Hepatocyte (in vitro differentiated cells): ENCODE results near the gene SSPN. TPM values are rescaled to one million over a fixed set of nuclear protein-coding genes. Genes with fewer than 3 reads are reported as not detected.

ENCODE experiments used
- DNase-seq: peaks from one replicate; pipeline ENCODE4 v3.0.0-alpha.2; 2016; ENCODE audit warnings: low spot score
- H2AFZ ChIP-seq: fragments of 200-600 bp; sonication (generic); 2 replicates; pipeline ENCODE4 v1.6.0; 2016; ENCODE audit warnings: antibody characterized with exemption, mild to moderate bottlenecking
- H3K27ac ChIP-seq: fragments of 200-600 bp; sonication (generic); 2 replicates; pipeline ENCODE4 v1.5.1; 2016; ENCODE audit warnings: mild to moderate bottlenecking
- H3K27me3 ChIP-seq: fragments of 200-600 bp; sonication (generic); 2 replicates; pipeline ENCODE4 v1.6.1; 2016
- H3K36me3 ChIP-seq: fragments of 200-600 bp; sonication (generic); replicated peaks from 2 replicates; pipeline ENCODE4 v1.5.1; 2016; ENCODE audit warnings: low read depth; ENCODE audit not compliant: insufficient read depth
- H3K4me1 ChIP-seq: fragments of 200-600 bp; sonication (generic); 2 replicates; pipeline ENCODE4 v1.5.1; 2016; ENCODE audit warnings: mild to moderate bottlenecking, moderate library complexity; ENCODE audit not compliant: insufficient read depth
- H3K4me2 ChIP-seq: fragments of 200-600 bp; sonication (generic); 2 replicates; pipeline ENCODE4 v1.6.0; 2016
- H3K4me3 ChIP-seq: fragments of 200-600 bp; sonication (generic); 2 replicates; pipeline ENCODE4 v1.5.1; 2016; ENCODE audit warnings: mild to moderate bottlenecking
- H3K79me2 ChIP-seq: fragments of 200-600 bp; sonication (generic); 2 replicates; pipeline ENCODE4 v1.6.0; 2017; ENCODE audit warnings: mild to moderate bottlenecking
- H3K9me2 ChIP-seq: fragments of 200-600 bp; sonication (generic); replicated peaks from 2 replicates; pipeline ENCODE4 v1.6.0; 2017; ENCODE audit warnings: mild to moderate bottlenecking; ENCODE audit not compliant: insufficient read depth
- H3K9me3 ChIP-seq: fragments of 200-600 bp; sonication (generic); 2 replicates; pipeline ENCODE4 v1.5.1; 2016; ENCODE audit warnings: low read depth, mild to moderate bottlenecking
- H4K20me1 ChIP-seq: fragments of 200-600 bp; sonication (generic); 2 replicates; pipeline ENCODE4 v1.6.0; 2016; ENCODE audit warnings: mild to moderate bottlenecking; ENCODE audit not compliant: insufficient read depth, poor library complexity, severe bottlenecking
- CTCF ChIP-seq: fragments of 200-600 bp; sonication (generic); IDR thresholded peaks from 2 replicates; pipeline ENCODE4 v1.5.1; 2016; ENCODE audit warnings: antibody characterized with exemption, mild to moderate bottlenecking; ENCODE audit not compliant: poor library complexity
- EZH2 ChIP-seq: fragments of 200-600 bp; sonication (generic); IDR thresholded peaks from 2 replicates; pipeline ENCODE4 v1.6.1; 2016; ENCODE audit warnings: antibody characterized with exemption, mild to moderate bottlenecking, borderline replicate concordance
- EZH2phosphoT487 ChIP-seq: fragments of 200-600 bp; sonication (generic); IDR thresholded peaks from one replicate; pipeline ENCODE4 v1.6.1; 2018; ENCODE audit warnings: antibody characterized with exemption, mild to moderate bottlenecking, low read depth, moderate library complexity; ENCODE audit not compliant: unreplicated experiment, severe bottlenecking
- WGBS: methylation state at CpG from one replicate; pipeline ENCODE4 v1.1.6; 2016; ENCODE audit warnings: low lambda C conversion rate; ENCODE audit errors: missing lambda C conversion rate; 5-methylcytosine and 5-hydroxymethylcytosine counted together
- polyA plus RNA-seq: library from polyadenylated mRNA; unstranded; fragments of >200 nt; fragmentation: Nextera tagmentation; extraction: Ambion mirVana; gene quantifications from 2 replicates; pipeline ENCODE4 v1.2.1, GENCODE V29; 2016
- total RNA-seq: library from RNA; depleted of rRNA; stranded (reverse); fragments of >200 nt; gene quantifications from 2 replicates; pipeline ENCODE4 v1.2.3, GENCODE V29; 2014

SSPN gene
- total and polyA plus RNA-seq, 2 experiments from 2014 or later = 1.7 to 12.5 TPM

DNA sequence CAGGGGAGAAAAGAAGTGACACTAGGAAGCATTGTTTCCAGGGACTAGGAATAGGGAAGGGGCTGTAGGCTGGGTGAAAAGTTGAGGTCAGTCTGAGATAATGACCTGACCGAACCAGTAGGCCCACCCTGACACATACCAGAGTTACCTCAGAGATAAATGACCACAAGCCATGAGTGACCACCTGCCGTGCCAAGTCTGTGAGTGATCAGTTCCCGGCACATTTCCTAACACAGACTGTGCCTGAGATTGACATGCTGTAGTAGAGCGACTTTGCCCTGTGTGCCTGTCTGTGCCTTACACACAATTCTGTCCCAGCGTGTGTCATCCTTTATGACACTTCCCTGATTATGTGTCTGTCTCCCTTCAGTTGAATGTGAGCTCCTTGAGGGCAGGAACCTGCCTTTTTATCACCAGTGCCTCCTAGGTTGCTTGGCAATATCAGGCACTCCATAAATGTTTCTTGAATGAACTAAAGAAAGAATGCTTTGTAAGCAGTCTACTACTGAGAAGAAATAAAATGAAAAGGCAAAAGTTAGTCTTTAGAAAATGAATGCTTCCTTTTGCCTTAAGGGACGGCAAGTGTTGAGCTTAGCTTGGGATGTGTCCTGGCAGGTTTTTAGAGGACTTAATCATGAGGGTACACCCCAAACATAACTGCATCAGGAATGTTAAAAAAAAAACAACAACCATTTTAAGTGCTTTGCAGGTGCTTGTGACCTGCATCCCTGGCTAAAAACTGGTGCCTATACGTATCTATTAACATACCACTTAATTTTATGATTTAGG, 9.6 kb upstream of the SSPN start:
- Histone ChIP-seq H3K4me2 (no peak overlapping the region), H3K4me3 (no peak overlapping the region)
- WGBS = 62% methylated on average over 7 of the region's 7 CpGs

DNA sequence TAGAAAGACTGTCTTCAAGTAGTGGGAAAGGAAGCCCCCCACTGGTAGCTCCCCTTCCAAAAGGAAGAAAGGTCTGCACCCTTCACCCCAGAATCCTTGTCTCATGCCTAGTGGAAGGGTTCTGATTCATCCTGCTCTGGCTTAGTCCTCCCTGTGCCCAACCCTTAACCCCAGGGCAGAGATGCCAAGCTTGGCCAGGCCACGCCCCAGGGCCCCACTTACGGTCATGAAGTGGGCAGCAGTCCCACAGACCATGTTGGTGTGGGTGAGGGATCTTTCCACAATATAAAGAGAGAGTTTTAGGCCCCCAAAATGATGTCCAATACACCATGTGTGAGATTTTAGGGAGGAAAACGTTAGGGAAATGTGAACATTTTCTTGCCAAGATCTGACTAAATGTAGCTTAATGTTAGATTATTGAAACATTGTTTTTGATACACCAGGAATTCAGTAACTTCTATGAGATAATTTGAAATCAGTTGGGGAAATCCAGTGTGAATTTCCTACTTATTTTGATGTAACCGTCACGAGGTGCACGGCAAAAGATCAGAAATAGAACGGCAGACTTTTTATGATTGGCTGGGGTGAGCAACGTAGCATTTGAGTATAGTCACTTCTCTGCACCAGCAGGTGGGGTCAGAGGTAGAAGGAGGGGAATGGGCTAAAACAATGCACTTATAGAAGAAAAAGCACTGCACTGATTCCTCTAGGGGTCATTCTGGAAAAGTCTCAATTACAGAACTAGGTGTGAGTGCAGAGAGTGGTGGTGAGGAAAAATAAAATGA, 8.2 kb upstream of the SSPN start:
- Histone ChIP-seq H3K79me2 (no peaks in the 10 kb centered on the region), H3K36me3 (no peaks in the 10 kb centered on the region), H2AFZ (no peak overlapping the region), H3K4me1 (no peaks in the 10 kb centered on the region), H3K9me3 (no peaks in the 10 kb centered on the region), H3K27ac (no peak overlapping the region), H3K9me2 (no peaks in the 10 kb centered on the region), H3K27me3 (no peaks in the 10 kb centered on the region), H3K4me3 (no peak overlapping the region), H4K20me1 (no peaks in the 10 kb centered on the region), H3K4me2 (no peak overlapping the region)
- DNase-seq = no peak
- TF ChIP-seq CTCF (no peak), EZH2 (no peak), EZH2phosphoT487 (no peak)
- 62% methylated on average over 8 of the region's 8 CpGs for WGBS

More for the DNA sequence above, 9.6 kb upstream of the SSPN start:
- no peak for DNase-seq
- Histone ChIP-seq H3K9me3 (no peaks in the 10 kb centered on the region), H3K79me2 (no peaks in the 10 kb centered on the region), H3K9me2 (no peaks in the 10 kb centered on the region), H3K4me1 (no peaks in the 10 kb centered on the region), H2AFZ (no peak overlapping the region), H3K27me3 (no peaks in the 10 kb centered on the region), H4K20me1 (no peaks in the 10 kb centered on the region), H3K36me3 (no peaks in the 10 kb centered on the region), H3K27ac (no peak overlapping the region)
- TF ChIP-seq CTCF (no peak), EZH2phosphoT487 (no peak), EZH2 (no peak)

DNA sequence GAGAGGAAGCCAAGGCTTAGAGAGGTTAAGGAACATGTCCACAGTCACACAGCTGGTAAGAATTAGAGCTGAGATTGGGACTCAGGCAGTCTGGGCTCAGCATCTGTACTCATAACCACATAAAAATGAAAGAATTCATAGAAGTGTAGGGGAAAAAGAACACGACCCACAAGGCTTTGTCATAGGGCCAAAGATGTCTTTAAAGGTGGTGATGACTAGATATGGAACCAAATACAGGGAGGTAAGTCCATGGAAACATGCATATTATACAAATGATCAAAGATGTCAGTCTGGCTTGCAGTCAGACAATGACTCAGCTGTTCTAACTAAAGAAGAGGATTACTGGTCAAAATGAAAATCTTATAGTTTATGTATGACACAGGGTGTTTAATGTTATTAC, 7.2 kb upstream of the SSPN start:
- no peak overlapping the region for H2AFZ ChIP-seq
- H3K36me3 ChIP-seq = no peaks in the 10 kb centered on the region
- no peaks in the 10 kb centered on the region for H3K27me3 ChIP-seq
- H3K27ac ChIP-seq = no peak overlapping the region
- H3K9me2 ChIP-seq = no peaks in the 10 kb centered on the region
- H3K79me2 ChIP-seq = no peaks in the 10 kb centered on the region
- WGBS = 47% methylated on average over 1 of the region's 1 CpG
- no peaks in the 10 kb centered on the region for H3K4me1 ChIP-seq
- no peak overlapping the region for H3K4me3 ChIP-seq
- TF ChIP-seq CTCF (no peak), EZH2phosphoT487 (no peak), EZH2 (no peak)
- DNase-seq = no peak
- no peaks in the 10 kb centered on the region for H3K9me3 ChIP-seq
- no peak overlapping the region for H3K4me2 ChIP-seq
- H4K20me1 ChIP-seq = no peaks in the 10 kb centered on the region
